ENCODE data around the gene DGKD. TPM values are rescaled to one million over a fixed set of nuclear protein-coding genes. Genes with fewer than 3 reads are reported as not detected.

The DGKD gene
- total and polyA plus RNA-seq, 10 of the 15 experiments (the other 5 are each of a cell fraction or from before 2014, with no cell fraction given), result 2.7 to 81.9 (median 27.0) TPM

DNA sequence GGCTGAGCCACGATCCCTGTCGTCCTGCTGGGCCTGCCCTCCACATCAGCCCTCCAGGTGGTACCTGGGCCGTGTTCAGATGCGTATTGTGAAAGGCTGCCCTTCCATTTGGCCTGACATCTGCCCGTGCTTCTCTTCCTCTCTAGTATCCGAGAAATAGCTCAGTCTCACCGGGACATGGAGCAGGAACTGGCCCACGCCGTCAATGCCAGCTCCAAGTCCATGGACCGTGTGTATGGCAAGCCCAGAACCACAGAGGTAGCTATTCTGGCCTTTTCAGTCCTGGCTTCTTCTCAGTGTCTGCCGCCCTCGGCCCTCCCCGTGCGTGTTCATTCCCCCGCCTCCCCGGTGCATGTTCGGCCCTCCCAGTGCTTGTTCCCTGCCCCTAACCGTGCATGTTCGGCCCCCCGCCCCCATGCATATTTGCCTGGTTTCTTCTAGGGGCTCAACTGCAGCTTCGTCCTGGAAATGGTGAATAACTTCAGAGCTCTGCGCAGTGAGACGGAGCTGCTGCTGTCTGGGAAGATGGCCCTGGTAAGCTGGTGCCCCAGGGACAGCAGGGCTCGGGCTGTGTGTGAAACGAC, 108.0 kb downstream of the DGKD start (continued):
- no peak for TF ChIP-seq CBFB (IDR thresholded peaks at IDR 0.05; ENCODE audit: low read depth)
- no peak for TF ChIP-seq CHD2 (IDR thresholded peaks at IDR 0.05; ENCODE audit: borderline replicate concordance, low read depth, low read length)
- TF ChIP-seq, protein P1, sequence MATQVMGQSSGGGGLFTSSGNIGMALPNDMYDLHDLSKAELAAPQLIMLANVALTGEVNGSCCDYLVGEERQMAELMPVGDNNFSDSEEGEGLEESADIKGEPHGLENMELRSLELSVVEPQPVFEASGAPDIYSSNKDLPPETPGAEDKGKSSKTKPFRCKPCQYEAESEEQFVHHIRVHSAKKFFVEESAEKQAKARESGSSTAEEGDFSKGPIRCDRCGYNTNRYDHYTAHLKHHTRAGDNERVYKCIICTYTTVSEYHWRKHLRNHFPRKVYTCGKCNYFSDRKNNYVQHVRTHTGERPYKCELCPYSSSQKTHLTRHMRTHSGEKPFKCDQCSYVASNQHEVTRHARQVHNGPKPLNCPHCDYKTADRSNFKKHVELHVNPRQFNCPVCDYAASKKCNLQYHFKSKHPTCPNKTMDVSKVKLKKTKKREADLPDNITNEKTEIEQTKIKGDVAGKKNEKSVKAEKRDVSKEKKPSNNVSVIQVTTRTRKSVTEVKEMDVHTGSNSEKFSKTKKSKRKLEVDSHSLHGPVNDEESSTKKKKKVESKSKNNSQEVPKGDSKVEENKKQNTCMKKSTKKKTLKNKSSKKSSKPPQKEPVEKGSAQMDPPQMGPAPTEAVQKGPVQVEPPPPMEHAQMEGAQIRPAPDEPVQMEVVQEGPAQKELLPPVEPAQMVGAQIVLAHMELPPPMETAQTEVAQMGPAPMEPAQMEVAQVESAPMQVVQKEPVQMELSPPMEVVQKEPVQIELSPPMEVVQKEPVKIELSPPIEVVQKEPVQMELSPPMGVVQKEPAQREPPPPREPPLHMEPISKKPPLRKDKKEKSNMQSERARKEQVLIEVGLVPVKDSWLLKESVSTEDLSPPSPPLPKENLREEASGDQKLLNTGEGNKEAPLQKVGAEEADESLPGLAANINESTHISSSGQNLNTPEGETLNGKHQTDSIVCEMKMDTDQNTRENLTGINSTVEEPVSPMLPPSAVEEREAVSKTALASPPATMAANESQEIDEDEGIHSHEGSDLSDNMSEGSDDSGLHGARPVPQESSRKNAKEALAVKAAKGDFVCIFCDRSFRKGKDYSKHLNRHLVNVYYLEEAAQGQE (IDR thresholded peaks at IDR 0.05; ENCODE audit: low read depth, low read length), result no peak

DNA sequence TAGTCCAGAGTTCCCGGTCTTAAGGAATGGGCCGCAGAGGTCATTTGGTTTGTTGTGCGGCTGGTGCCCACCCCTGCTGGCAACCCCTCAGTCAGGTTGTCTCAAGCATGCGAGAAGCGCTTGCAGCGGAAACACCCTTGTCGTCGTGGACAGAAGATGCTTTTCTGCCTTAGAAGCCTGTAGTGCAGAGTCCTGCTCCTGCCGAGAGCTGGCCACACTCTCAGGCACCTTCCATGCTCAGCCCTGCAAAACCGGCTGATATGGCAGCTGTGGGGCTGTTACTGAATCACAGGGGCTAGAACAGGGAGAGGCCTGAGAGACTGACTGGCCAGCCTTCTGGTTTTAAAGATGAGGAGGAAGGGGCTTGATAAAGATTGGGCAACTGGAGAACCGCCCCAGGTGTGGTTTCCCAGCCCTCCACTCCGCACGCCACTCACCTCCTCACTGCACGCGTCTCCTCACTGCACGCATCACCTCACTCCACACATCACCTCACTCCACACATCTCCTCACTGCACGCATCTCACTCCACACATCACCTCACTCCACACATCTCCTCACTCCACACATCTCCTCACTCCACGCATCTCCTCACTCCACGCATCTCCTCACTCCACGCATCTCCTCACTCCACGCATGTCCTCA, 108.7 kb downstream of the DGKD start:
- Histone ChIP-seq H4K20me1 (ENCODE audit: control insufficient read depth, insufficient read depth) (no peaks in the 10 kb centered on the region), H3K36me3 (ENCODE audit: control insufficient read depth in 2 of 2, insufficient read depth in 2 of 2, low read length in 1 of 2) (peaks cover 18 to 21% of the 10 kb centered on the region in 2 experiments), H3K4me2 (ENCODE audit: control insufficient read depth, insufficient read depth) (no peak overlapping the region), H3K4me1 (ENCODE audit: control insufficient read depth, insufficient read depth, low read length) (no peaks in the 10 kb centered on the region), H2AFZ (ENCODE audit: control insufficient read depth, low read depth, low read length) (no peak overlapping the region), H3K9ac (ENCODE audit: control insufficient read depth, insufficient read depth, low read length) (no peak overlapping the region), H3K4me3 (no peak overlapping the region), H3K9me3 (replicated peaks; ENCODE audit: control insufficient read depth, insufficient read depth, low read length) (no peaks in the 10 kb centered on the region), H3K27ac (ENCODE audit: control insufficient read depth, insufficient read depth) (no peak overlapping the region), H3K79me2 (ENCODE audit: control insufficient read depth, insufficient read depth, low read length) (no peaks in the 10 kb centered on the region), H3K27me3 (replicated peaks in 1 of 2; ENCODE audit: control insufficient read depth in 2 of 2, insufficient read depth in 2 of 2, low read length in 1 of 2) (no peaks in the 10 kb centered on the region)
- 97% methylated on average over 17 of the region's 21 CpGs for WGBS (ENCODE audit: insufficient coverage, insufficient replicate concordance, low lambda C conversion rate, missing lambda C conversion rate)
- no peak for DNase-seq (ENCODE audit: low read depth, low spot score)
- CTCF ChIA-PET, result no interaction called here
- ATAC-seq, result no peak
- intact Hi-C loops (cut with micrococcal nuclease; ENCODE audit: unreplicated experiment), result no loop called here
- BruUV-seq (replicated peaks), result no TSS peak
- FAIRE-seq, result no peak
- in situ Hi-C loops (cut with MboI), result no loop called here
- POLR2A ChIA-PET, result no interaction called here
- SMC1A ChIA-PET (ENCODE audit: uncharacterized antibody, unreplicated experiment), result interaction anchor here (1.5 kb wide), 1 partner anchor 102 kb away, joined by 3 read pairs; no protein-coding TSS in a partner anchor
- RAD21 ChIA-PET (ENCODE audit: unreplicated experiment), result no interaction called here
- TF ChIP-seq, protein P2, sequence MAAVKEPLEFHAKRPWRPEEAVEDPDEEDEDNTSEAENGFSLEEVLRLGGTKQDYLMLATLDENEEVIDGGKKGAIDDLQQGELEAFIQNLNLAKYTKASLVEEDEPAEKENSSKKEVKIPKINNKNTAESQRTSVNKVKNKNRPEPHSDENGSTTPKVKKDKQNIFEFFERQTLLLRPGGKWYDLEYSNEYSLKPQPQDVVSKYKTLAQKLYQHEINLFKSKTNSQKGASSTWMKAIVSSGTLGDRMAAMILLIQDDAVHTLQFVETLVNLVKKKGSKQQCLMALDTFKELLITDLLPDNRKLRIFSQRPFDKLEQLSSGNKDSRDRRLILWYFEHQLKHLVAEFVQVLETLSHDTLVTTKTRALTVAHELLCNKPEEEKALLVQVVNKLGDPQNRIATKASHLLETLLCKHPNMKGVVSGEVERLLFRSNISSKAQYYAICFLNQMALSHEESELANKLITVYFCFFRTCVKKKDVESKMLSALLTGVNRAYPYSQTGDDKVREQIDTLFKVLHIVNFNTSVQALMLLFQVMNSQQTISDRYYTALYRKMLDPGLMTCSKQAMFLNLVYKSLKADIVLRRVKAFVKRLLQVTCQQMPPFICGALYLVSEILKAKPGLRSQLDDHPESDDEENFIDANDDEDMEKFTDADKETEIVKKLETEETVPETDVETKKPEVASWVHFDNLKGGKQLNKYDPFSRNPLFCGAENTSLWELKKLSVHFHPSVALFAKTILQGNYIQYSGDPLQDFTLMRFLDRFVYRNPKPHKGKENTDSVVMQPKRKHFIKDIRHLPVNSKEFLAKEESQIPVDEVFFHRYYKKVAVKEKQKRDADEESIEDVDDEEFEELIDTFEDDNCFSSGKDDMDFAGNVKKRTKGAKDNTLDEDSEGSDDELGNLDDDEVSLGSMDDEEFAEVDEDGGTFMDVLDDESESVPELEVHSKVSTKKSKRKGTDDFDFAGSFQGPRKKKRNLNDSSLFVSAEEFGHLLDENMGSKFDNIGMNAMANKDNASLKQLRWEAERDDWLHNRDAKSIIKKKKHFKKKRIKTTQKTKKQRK (IDR thresholded peaks at IDR 0.05; ENCODE audit: low read depth, low read length), result no peak
- no peak for TF ChIP-seq ZNF217 (IDR thresholded peaks at IDR 0.05)
- no peak for TF ChIP-seq SMAD1 (IDR thresholded peaks at IDR 0.05; ENCODE audit: low read depth, partially characterized antibody)
- no peak for TF ChIP-seq PAX5 (IDR thresholded peaks at IDR 0.05; ENCODE audit: borderline replicate concordance, low read depth, low read length)
- no peak for TF ChIP-seq CREB1 (IDR thresholded peaks at IDR 0.05; ENCODE audit: low read depth)
- no peak for TF ChIP-seq EGR1 (IDR thresholded peaks at IDR 0.05; ENCODE audit: borderline replicate concordance in 1 of 2, low read depth in 2 of 2, low read length in 2 of 2)
- TF ChIP-seq, protein P1 (IDR thresholded peaks at IDR 0.05; ENCODE audit: low read depth, low read length), result no peak
- TF ChIP-seq SREBF1 (IDR thresholded peaks at IDR 0.05; ENCODE audit: low read length), result no peak
- no peak for TF ChIP-seq JUND (IDR thresholded peaks at IDR 0.05; ENCODE audit: low read depth, low read length)
